ENCODE data around the gene GAPVD1.

DNA sequence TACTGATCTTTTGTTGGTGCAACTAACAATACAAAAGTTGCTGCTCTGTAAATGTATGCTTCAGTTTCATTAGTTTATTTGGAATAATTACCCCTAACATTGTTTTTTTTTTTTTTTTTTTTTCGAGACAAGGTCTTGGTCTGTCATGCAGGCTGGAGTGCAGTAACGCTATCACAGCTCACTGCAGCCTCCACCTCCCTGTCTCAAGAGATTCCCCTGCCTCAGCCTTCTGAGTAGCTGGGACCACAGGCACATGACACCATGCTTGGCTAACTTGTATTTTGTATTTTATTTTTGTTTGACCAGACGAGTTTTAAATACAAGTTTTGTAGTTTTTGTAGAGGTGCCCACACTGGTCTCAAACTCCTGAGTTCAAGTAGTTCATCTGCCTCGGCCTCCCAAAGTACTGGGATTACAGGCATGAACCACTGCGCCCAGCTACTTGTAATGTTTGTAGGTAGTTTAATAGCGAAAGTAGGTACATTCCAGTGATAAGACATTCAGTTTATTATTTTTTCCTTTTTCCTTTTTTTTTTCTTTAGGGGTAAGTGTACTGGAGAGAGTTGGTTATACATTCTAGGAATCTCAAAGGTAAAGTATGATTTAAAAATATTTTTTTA is 6.9 kb downstream of the GAPVD1 start:
- TF ChIP-seq POLR2A (IDR thresholded peaks at IDR 0.05) = no peak
- TF ChIP-seq, protein P1, sequence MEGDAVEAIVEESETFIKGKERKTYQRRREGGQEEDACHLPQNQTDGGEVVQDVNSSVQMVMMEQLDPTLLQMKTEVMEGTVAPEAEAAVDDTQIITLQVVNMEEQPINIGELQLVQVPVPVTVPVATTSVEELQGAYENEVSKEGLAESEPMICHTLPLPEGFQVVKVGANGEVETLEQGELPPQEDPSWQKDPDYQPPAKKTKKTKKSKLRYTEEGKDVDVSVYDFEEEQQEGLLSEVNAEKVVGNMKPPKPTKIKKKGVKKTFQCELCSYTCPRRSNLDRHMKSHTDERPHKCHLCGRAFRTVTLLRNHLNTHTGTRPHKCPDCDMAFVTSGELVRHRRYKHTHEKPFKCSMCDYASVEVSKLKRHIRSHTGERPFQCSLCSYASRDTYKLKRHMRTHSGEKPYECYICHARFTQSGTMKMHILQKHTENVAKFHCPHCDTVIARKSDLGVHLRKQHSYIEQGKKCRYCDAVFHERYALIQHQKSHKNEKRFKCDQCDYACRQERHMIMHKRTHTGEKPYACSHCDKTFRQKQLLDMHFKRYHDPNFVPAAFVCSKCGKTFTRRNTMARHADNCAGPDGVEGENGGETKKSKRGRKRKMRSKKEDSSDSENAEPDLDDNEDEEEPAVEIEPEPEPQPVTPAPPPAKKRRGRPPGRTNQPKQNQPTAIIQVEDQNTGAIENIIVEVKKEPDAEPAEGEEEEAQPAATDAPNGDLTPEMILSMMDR (IDR thresholded peaks at IDR 0.05) = no peak
- TF ChIP-seq EP300 (IDR thresholded peaks at IDR 0.05) = no peak

Measured in ovary (tissue), 3 donors.